Activated naive CD4-positive, alpha-beta T cell (primary cell): ENCODE data around the gene TRIM43B.
A peak's percentile ranks its signal among the peaks of the same experiment; 100 is the strongest.
"Not testable (repeated sequence)": the region's sequence is repeated elsewhere in the genome, so short reads cannot be mapped to it uniquely, and the experiment has no call there.

ENCODE experiments used
- DNase-seq, 4 experiments: peaks; one replicate each; lab custom pipeline; 2025; lab: John Stamatoyannopoulos, UW

Gene TRIM43B

DNA sequence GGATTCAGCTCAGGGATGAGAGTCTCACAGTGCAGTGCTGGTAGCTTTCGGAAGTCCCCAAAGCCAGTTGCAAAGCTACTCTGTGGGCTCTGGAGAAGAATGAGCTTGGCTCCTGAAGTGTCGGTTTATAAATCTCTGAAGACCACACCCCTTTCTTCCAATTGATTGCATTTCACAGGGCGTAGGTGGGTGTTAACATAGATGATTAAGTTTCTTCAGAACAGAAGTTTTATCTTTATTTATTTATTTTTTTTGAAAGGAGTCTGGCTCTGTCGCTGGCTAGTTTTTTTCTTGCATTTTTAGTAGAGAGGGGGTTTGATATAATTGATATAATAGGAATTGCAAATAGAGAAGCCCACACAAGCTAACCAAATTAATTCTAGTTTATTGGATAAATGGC lies at the start of gene TRIM43B:
TSS of gene TRIM43B (minus strand) at position 101 of the 400 bp plus-strand sequence. CDS start 2,040 bp downstream, outside the sequence.
- not testable (repeated sequence) for DNase-seq

DNA sequence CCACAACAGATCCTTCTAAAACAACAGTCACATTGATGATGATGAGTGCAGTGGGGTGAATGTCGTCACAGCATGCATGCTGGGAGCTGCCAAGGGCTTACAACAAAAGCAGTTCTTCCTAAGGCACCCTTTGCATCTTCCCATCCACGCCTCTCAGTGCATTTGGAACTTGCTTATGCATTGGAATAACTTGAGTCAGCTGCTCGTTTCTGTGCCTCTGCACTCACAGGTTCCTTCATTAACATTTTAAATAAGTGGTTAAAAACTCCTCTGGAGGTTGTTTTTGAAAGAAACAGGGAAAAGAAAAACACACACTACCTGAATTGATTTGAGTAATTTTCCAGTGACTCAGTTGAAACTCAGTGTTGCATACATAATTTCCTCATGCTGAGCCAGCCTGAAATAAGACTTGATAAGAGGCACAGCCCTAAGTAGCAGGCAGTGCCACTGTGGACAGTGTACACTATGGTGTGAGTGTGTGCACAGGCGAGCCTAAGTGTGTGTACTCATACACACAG lies 46.8 kb upstream of the TRIM43B start:
- no peak for DNase-seq

DNA sequence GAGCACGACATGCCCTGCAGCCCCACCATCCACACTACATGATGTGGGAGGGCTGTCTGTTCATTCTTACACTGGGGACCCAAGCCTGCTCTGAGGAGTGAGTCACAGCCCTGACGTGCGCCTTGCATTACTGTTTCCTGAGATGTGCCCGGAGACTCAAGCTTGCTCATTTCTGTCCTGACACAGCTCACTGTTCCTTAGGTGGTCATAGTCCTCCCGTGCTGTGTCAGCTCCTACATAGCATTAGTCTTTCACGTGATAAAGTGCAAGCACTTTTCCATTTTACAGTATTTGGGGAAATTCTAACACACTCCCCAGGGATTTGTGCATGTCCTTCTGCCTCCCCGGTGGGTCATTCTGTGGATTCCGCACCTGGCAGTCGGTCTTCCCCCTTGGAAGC lies 46.2 kb upstream of the TRIM43B start:
- no peak for DNase-seq

DNA sequence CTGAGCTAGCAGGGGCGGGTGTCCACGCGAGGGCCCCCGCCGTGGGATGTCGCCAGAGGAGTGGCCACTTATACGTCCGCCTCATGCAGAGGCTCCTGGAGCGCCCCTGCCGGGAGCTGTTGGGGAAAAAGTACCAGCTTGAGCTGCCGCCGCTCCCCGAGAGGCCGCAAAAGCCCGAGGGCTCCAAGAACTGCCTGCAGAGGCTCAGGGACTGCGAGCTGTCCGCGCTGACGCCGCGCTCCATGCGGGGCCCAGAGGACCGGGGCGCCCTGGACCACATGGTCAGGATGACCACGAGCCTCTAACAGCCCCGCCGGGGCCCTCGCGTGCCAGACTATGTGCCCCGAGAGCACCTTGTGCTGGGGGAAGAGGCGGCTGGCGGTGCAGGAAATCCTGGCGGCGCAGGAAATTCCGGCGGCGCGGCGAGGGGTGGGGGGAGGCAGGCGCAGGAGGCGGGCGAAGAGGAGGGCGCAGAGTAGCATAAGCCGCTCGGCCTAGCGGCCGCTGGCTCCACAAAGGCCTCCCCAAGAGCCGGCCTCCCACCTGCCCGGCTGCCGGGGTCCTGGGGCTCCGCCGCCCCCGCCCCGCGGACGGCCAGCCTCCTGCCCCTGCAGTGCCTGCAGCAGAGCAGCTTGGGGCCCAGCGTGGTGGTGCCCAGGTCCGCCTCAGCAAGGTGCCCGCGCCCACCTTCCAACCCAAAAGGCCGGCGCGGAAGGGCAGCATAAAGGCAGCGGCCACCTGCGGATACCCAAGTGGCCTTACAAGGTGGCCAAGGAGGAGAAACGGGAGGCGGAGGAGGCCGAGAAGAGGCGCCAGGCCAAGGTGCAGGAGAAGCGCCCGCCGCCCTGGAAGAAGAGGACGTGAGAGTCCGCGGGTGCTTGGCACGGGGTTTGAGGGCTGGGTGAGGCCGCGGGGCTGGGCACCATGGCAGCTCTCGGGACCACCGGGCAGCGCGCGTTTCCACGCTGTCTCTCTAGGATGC lies 42.1 kb upstream of the TRIM43B start:
- peak in 3 of 4 experiments; percentile 8 to 27 (median 23) for DNase-seq

DNA sequence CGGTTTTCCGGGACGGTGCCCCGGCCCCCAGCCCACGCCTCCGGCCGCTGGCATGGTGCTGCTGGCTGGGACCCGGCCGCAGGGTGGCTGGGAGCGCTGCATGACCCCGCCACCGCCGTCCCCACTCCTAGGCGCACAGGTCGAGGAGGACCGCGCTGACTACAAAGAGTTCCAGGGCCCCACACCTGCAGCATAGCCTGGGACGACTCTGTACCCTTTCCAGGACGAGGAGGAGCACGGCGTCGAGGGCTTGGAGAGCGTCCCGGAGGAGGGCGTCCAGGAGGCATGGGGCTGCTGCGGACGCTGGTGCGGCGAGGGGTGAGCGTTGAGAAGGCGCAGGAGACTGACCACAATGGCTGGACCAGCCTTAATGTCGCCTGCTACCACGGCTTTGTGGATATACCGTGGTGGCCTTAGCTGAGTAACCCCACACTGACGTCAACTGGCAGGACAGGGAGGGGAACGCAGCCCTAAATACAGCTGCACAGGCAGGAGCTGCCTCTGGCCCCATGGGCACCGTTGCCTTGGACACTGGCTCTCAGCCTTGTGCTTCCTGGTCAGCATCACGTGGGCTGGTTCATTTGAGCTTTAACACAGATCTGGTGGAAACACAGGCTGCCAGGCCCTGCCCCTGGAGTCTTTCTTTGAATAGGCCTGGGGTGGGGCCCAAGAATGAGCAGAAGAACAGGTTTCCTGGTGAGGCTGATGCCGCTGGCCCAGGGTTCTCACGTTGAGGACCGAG lies 40.9 kb upstream of the TRIM43B start:
- no peak for DNase-seq

DNA sequence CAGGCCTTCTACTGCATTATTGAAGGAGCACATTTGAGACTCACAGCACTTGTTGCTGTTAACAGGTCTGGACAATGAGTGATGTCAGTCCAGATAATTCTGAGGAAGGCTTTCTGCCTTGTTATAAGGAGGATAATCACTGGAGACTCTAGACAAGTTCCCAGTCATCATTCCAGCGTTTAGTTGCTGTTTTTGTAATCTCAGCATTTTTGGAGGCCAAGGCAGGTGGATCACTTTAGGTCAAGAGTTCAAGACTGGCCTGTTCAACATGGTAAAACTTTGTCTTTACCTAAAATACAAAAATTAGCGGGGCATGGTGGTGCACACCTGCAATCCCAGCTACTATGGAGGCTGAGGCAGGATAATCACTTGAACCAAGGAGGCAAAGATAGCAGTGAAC lies 39.6 kb upstream of the TRIM43B start:
- DNase-seq = no peak

DNA sequence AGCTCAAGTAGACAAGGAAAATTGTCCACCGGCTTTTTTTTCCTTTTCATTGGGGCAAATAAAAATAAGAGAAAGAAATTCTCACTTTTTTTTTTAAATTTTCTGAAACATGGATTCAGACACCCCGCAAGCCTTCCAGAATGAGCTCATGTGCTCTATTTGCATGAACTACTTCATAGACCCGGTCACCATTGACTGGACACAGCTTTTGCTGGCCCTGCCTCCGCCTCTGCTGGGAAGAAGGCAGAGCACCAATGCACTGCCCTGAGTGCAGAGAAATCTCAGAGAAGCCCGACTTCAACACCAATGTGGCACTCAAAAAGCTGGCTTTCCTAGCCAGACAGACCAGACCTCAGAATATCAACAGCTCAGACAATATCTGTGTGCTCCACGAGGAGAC lies 30.2 kb upstream of the TRIM43B start:
- no peak for DNase-seq

DNA sequence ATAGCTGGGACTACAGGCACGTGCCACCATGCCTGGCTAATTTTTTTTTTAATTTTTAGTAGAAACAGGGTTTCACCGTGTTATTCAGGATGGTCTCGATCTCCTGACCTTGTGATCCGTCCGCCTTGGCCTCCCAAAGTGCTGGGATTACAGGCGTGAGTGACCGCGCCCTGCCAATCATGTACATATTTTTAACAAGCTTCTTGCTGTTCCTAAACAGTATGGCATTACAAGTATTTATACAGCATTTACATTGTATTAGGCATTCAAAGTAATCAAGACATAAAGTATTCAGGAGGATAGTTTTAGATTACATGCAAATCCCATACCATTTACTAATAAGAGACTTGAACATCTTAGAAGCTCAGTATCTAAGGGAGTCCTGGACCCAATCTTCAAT lies 29.7 kb upstream of the TRIM43B start:
- DNase-seq = not testable (repeated sequence)

DNA sequence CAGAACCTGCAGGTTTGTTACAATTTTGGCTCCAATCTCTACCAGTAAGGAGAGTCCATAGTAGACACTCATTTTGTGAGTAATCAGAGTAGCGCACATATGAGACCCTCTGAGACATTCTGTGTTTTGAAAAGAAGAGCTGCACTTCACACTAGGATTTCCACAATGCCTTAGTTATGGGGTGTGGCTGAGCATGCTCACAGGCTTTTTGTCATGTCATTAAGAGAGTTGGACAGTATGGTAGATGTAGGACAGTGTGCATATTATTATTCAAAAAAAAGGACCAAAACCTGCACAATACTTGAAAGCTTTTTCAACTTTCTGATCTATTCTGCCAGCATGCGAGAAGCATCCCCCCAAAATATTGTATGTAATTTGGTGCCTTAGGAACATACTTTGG lies 24.9 kb upstream of the TRIM43B start:
- no peak for DNase-seq

DNA sequence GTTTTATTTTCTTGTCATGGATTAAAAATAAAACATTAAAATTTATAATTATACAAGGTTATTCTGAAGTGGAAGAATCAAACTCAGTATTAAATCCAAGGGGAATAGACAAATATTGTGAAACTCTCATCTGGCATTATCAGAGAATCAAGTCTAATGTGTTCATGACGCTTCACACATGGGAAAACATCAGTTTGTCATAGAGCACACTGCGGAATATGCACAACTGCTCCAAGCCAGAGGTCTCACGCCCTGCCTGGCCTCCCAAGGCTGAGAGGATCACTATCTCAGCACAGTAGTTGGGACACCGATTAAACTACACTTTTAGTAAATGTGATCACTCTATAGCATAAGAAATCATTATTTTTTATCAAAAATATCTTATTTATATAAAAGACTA lies 20.7 kb upstream of the TRIM43B start:
- DNase-seq = no peak

DNA sequence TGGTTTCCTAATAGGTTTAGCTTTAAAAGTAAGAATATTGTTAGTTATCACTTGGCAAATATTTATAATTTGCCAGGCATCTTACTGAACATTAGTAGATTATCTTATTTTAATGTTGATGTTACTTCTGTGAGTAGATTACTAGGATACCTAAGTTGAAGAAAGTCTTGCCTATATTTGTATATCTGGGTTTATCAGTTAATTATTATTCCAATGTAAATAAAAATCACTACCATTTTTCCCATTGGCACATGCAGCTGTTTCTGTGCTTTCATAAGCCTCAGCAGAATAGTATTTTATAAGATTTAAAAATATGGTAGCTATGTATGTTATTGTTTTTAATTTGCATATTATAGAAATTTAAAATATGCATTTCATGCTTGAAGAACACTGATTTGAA lies 16.3 kb upstream of the TRIM43B start:
- no peak for DNase-seq

DNA sequence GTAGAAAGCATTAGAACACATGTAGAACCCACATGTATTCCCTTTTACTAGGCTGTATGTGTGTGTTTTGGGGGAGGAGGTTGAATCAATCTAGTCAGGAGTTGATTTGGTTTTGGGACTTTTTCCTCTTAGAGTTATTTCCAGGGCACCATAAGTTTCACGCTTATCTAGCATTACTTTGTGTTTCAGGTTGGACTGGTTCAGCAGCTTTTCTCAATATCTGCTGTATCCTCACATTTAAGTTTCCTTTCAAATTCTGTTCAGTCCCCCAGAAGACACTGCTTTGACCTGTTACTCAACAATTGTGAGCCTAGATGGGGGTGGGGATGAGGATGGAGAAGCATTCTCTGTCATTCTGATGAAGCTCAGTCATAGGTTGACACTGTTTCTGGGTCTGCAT lies 7.5 kb upstream of the TRIM43B start:
- DNase-seq = not testable (repeated sequence)

DNA sequence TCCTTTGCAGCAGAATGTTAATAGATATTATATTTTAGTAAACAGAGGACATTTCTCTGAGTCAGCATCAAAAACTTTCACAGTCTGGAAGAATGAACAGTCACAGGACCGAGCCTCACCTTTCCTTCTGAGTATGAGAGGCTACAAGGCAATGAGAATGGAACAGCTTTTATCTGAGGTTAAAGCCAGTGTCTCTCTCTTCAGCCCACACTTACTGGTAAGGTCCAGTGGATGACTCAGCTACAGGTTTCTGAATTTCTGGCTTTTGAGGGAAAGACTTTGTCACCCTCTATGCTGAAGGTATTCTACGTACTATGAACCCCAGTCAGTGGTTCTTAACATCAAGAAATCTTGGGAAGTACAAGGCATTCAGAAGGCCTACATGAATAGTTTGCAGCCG lies 9.5 kb downstream of the TRIM43B start:
- not testable (repeated sequence) for DNase-seq

DNA sequence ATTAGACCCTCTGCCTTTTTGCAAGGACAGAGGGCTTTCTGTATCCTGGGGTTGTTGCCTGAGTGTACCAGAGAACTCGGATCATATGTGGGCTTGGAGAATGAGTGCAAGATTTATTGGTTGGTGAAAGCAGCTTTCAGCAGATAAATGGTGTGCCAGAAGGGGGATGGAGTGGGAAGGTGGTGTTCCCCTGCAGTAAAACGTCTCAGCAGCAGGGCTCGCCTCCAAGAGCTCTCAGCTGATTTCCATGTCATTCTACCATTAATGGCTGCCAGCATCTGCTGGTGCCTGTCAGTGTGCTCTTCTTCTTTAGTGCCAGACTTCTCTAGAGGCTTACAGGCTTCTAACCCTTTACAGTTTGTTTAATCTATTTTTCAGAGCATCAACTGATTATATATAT lies 16.6 kb downstream of the TRIM43B start:
- not testable (repeated sequence) for DNase-seq

DNA sequence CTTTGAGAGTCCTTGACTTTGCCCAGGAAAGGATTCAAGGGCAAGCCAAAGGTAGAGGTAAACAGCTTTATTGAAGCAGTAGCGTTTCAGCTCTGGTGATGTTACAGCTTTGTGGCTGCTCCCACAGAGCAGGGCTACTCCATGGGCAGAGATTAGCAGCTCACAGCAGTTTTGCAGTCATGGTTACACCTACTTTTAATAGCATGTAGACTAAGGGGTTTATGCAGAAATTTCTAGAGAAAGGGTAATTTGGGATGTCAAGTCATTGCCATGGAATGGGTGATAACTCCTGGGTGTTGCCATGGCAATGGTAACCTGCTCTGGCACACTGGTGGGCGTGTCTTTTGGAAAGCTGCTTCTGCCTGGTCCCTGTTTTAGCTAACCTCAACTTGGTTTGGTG lies 18.0 kb downstream of the TRIM43B start:
- not testable (repeated sequence) for DNase-seq

DNA sequence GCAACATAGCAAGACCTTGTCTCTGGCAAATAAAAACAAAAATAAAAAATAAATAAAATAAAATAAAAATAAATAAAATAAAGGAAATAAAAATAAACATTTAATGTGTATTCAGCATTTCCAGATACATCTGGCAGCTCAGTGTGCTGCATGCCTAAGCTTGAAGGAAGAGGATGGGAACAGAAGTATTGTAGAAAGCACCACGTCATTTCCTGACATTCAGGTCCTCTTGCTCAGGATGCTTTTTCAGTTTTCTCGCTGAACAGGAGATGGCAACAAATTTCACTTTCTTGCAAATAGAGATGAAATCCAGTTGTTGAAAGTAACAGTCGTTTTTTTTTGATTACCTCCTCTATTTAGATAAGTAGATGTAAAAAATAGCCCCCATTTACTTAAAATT lies 21.3 kb downstream of the TRIM43B start:
- not testable (repeated sequence) for DNase-seq

DNA sequence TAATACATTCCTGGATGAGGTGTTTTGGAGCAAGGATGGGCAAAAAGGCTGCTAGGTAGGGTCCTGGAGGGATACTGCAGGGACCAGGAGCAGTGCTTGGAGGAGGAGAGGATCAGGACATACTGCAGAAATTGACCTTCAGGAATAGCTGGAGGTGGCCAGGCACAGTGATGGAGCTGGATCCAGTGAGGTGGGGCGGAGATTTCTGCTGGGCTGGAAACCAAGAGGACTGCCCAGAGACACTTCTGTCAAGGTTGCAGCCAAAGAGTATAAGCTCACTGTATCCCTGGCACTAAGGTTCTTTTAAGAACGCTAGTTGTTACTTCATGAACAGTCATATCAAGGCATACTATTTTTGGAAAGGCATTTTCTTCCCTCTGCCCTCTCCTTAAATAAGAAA lies 39.2 kb downstream of the TRIM43B start:
- not testable (repeated sequence) for DNase-seq

DNA sequence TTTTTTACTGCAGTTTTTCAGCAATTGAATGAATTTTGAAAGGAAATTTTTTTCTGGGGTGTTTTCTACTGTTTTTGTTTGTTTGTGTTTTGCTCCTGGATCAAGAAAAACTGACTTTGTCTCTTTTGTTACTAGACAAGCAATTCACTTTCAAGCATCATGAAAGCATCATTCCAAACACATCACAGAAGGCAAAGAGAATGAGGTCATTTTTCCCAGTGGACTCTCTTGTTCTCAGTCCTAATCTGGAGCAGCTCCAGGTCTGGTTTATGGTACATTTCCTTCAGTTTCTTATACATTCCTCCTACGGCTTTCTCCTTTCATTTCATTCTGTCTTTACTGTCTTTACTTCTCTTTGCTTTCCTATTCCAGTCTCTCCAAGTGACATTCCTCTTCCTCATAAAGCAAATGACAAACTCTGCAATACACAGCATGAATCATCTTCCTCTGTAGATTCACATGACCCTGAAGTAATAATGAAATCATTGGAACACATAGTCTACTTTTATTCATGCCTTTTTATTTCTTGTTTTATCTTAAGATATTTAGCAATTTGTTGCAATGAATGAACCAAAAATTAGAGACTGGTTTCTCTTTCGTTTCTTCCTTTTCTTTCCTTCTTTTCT lies 42.0 kb downstream of the TRIM43B start:
- DNase-seq = not testable (repeated sequence)

DNA sequence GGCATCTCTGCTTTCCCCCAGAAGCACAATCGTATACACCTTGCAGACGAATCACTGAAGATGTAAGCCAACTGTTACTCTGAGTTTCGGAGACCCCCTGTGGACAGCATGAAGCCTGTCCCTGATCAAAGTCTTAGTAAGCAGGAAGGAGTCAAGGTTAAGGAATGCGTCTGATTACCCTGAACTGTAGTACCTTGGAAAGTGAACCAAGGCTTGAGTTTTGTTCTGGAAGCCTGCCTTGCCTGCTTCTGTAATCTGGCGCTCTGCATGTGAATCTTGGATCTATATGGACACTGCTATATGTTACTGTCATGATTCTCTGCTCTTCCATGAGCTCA lies 48.7 kb downstream of the TRIM43B start:
- not testable (repeated sequence) for DNase-seq

DNA sequence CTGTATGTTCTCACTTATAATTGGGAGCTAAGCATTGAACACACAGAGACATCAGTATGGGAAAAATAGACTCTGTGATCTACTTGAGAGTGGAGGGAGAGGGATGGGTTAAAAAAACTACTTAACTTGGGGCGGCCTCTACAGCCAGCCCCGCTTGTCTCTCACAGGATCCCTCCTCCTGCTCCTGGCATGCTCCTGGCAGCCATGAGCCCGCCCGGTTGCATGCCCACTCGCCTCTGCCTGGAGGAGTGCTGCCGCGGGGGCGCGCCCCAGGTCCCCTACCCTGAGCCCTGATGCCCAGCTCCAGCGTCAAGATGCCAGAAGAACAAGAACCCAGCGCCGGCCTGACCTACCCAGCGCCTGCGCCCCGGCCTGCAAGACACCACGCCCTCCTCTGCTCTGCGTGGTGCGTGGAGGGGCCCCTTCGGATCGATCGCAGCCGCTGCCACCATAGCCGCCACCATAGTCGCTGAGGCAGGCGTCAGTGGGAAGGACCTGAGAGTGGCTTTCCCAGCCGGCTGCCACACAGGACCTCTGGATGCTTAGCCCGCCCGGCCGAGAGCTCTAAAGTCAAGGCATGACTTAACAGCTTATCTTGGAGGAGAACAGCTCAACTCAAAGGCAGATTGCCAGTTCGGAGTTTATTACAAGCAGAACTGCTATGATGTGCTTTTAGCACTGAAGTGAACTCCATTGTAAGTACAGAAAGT lies 49.2 kb downstream of the TRIM43B start:
- DNase-seq = not testable (repeated sequence)

DNA sequence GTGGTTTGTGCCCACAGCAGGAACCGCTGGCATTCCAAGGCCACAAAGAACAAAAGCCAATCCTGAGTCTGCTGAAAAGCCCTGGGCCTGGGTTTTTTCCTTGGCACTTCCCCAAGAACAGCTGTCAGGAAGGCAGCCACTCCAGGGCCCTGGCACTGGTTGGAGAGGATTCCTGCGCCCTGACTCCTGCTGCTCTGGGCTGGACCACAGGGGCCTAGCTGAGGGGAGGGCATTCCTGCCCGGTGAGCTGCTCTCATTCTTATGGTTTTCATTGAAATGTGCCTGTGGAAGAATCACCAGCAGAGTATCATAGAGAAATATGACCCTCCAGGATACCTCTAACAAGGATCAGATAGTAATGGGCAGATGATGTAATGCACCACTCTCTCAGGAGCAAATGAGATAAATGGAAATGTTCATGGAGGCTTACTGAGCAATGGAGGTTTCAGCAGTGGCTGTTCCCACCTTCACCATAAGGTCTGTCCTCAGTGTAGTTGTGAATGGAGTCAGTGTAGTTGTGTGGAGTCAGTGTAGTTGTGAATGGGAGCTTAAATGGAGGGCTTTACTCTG lies 50.0 kb downstream of the TRIM43B start:
- DNase-seq = not testable (repeated sequence)
